ENCODE data around the gene PI4KB. TPM values are rescaled to one million over a fixed set of nuclear protein-coding genes. Genes with fewer than 3 reads are reported as not detected.
A peak's percentile ranks its signal among the peaks of the same experiment; 100 is the strongest.

Gene PI4KB
- total and polyA plus RNA-seq, 2 of the 13 experiments (the other 11 are each of a cell fraction or from before 2014, with no cell fraction given), result 19.5 to 29.3 TPM

DNA sequence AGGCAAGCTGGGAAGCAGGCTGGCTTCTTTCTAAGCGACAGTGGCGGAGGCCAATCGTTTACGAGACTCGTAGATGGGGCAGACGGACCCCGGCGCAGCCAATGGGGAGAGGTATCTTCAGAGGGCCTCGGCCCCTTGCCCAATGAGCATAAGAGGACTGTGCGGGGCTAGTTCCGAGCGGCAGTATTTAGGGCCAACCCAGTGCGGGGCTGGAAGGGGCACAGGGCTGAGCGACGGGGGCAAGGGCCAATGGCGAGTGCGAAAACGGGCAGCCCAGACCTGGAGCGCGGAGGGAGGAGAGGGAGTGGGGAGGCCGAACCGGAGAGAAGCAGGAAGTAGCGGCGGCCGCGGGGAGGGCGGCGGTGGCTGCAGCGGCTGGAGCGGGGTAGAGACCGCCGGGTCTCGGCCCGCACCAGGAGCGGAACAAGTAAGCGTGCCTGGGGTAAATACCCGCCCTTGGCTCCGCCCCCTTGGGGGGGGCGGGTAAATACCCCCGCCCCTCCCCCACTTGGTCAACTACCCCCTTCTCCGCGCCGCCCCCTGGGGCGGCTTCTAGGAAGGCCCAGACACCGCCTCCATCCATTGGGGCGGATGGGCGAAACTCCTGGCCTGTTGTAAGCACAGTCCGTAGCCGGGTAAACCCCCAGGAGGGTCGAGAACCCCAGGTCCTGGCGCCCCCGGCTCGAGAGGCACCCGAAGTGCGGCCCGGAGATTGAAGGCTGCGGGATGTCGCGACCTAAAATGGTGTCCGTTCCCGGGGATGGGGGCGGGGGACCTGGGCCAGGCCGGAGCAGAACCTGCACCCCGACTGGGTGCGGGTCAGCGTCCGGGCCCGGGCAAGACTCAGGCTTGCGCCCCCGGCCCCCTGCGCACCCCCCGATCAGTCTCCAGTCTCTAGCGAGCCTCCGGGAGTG lies 45.0 kb downstream of the PI4KB start, which contains the start of gene ZNF687 (continued):
- TF ChIP-seq, protein P1, sequence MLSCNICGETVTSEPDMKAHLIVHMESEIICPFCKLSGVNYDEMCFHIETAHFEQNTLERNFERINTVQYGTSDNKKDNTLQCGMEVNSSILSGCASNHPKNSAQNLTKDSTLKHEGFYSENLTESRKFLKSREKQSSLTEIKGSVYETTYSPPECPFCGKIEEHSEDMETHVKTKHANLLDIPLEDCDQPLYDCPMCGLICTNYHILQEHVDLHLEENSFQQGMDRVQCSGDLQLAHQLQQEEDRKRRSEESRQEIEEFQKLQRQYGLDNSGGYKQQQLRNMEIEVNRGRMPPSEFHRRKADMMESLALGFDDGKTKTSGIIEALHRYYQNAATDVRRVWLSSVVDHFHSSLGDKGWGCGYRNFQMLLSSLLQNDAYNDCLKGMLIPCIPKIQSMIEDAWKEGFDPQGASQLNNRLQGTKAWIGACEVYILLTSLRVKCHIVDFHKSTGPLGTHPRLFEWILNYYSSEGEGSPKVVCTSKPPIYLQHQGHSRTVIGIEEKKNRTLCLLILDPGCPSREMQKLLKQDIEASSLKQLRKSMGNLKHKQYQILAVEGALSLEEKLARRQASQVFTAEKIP (CRISPR knock-in tag; IDR thresholded peaks at IDR 0.05; ENCODE audit: borderline replicate concordance), result no peak
- TF ChIP-seq MIER2 (CRISPR knock-in tag; IDR thresholded peaks at IDR 0.05), result no peak
- no peak for TF ChIP-seq RBAK (CRISPR knock-in tag; IDR thresholded peaks at IDR 0.05)
- TF ChIP-seq, protein P2, sequence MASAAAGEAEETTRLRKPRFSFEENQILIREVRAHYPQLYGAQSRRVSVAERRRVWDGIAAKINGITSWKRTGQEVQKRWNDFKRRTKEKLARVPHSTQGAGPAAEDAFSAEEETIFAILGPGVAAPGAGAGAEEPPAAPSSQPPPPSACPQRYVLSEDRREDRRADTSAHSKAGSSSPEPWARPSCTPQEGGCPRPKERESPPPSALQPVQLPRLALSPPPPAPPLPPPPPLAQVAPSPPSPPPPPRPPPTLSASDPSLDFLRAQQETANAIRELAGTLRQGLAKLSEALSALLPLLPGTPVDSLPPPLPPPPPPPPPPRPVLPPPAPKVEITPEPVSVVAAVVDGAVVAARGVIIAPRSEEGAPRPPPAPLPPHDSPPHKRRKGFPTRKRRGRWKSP (CRISPR knock-in tag; IDR thresholded peaks at IDR 0.05), result no peak
- TF ChIP-seq ATM (IDR thresholded peaks at IDR 0.05; ENCODE audit: borderline replicate concordance), result no peak
- no peak for TF ChIP-seq SIX4 (CRISPR knock-in tag; IDR thresholded peaks at IDR 0.05)
- TF ChIP-seq NFE2L2 (IDR thresholded peaks at IDR 0.05; ENCODE audit: low read length), result no peak
- no peak for TF ChIP-seq ZNF317 (CRISPR knock-in tag; IDR thresholded peaks at IDR 0.05)
- no peak for TF ChIP-seq ZNF768 (CRISPR knock-in tag; IDR thresholded peaks at IDR 0.05)
- no peak; the same call in 1 of the 2 replicates for TF ChIP-seq ZSCAN21 (CRISPR knock-in tag; IDR thresholded peaks at IDR 0.05; ENCODE audit: borderline replicate concordance)
- TF ChIP-seq, protein P3, sequence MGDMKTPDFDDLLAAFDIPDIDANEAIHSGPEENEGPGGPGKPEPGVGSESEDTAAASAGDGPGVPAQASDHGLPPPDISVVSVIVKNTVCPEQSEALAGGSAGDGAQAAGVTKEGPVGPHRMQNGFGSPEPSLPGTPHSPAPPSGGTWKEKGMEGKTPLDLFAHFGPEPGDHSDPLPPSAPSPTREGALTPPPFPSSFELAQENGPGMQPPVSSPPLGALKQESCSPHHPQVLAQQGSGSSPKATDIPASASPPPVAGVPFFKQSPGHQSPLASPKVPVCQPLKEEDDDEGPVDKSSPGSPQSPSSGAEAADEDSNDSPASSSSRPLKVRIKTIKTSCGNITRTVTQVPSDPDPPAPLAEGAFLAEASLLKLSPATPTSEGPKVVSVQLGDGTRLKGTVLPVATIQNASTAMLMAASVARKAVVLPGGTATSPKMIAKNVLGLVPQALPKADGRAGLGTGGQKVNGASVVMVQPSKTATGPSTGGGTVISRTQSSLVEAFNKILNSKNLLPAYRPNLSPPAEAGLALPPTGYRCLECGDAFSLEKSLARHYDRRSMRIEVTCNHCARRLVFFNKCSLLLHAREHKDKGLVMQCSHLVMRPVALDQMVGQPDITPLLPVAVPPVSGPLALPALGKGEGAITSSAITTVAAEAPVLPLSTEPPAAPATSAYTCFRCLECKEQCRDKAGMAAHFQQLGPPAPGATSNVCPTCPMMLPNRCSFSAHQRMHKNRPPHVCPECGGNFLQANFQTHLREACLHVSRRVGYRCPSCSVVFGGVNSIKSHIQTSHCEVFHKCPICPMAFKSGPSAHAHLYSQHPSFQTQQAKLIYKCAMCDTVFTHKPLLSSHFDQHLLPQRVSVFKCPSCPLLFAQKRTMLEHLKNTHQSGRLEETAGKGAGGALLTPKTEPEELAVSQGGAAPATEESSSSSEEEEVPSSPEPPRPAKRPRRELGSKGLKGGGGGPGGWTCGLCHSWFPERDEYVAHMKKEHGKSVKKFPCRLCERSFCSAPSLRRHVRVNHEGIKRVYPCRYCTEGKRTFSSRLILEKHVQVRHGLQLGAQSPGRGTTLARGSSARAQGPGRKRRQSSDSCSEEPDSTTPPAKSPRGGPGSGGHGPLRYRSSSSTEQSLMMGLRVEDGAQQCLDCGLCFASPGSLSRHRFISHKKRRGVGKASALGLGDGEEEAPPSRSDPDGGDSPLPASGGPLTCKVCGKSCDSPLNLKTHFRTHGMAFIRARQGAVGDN (CRISPR knock-in tag; IDR thresholded peaks at IDR 0.05), result peak; percentile 6; the same call in 1 of the 2 replicates
- peak; percentile 88 for TF ChIP-seq RBFOX2 (IDR thresholded peaks at IDR 0.05; ENCODE audit: low read depth, low read length)
- no peak for TF ChIP-seq ARHGAP35 (CRISPR knock-in tag; IDR thresholded peaks at IDR 0.05; ENCODE audit: borderline replicate concordance)
- peak; percentile 74; the same call in 1 of the 2 replicates for TF ChIP-seq HOXD1 (CRISPR knock-in tag; IDR thresholded peaks at IDR 0.05)
- TF ChIP-seq, protein P4, sequence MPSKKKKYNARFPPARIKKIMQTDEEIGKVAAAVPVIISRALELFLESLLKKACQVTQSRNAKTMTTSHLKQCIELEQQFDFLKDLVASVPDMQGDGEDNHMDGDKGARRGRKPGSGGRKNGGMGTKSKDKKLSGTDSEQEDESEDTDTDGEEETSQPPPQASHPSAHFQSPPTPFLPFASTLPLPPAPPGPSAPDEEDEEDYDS (CRISPR knock-in tag; IDR thresholded peaks at IDR 0.05), result peak; percentile 86
- peak; percentile 92 for TF ChIP-seq ELF3 (CRISPR knock-in tag; IDR thresholded peaks at IDR 0.05)
- peak; percentile 60; the same call in 1 of the 2 replicates for TF ChIP-seq ISL2 (CRISPR knock-in tag; IDR thresholded peaks at IDR 0.05)
- 0 out of 2 replicates have a peak, but pooled peaks have one; percentile 71 for TF ChIP-seq HNRNPL (IDR thresholded peaks at IDR 0.05; ENCODE audit: low read depth, low read length)
- TF ChIP-seq SATB2 (CRISPR knock-in tag; IDR thresholded peaks at IDR 0.05), result no peak
- TF ChIP-seq NCOA5 (CRISPR knock-in tag; IDR thresholded peaks at IDR 0.05), result no peak
- no peak for TF ChIP-seq ZNF547 (CRISPR knock-in tag; IDR thresholded peaks at IDR 0.05)
- no peak for TF ChIP-seq ZNF567 (CRISPR knock-in tag; IDR thresholded peaks at IDR 0.05; ENCODE audit: borderline replicate concordance)
- TF ChIP-seq ZBTB8A (CRISPR knock-in tag; IDR thresholded peaks at IDR 0.05; ENCODE audit: borderline replicate concordance, low read depth), result no peak
- TF ChIP-seq ZNF234 (CRISPR knock-in tag; conservative IDR thresholded peaks at IDR 0.05), result no peak; the same call in 1 of the 2 replicates

Measured in HepG2 (cell line).